Measurements from ENCODE around the gene KLHL29. TPM values are rescaled to one million over a fixed set of nuclear protein-coding genes. Genes with fewer than 3 reads are reported as not detected.

KLHL29 gene
- total and polyA plus RNA-seq, 2 of the 13 experiments (the other 11 are each of a cell fraction or from before 2014, with no cell fraction given), result 0.01 TPM; not detected in 1

DNA sequence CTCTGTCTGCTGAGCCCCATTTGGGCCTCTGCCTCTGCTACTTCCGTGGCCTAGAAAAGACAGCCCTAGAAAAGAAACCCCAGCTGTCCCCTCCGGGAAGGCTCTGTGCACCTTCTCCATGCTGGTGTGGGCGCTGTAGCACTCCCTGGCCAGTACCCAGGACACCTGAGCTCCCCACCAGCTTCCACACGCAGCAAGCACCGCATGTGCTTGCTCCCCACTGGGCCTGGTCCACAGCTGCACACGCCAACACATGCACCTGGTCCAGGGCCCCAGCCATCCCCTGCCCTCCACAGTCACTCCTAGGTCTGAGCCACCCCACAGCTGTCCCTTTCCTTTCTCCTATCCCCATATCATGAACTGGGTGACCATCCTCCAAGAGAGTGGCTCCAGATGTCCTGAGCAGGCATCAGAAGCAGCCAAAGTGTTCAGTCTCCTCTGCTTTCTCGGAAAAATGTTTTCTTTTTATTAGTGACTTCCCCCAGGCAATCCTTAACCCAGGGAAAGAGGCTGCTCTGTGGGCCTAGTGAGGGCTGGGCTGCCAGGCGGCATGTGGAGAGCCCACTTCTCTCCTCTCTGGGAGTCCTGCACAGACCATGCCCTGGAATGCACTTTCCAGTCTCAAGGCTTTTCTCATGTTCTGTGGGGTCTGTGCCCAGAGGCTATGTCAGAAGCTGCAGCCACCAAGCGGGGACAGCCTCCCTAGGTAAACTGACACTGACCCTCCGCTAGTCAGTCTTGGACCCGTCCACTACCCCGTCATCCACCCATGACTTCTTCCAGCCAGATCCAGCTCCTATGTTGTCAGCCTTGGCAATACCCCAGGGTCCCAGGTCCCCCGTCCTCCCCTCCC, 133.7 kb downstream of the KLHL29 start:
- in situ Hi-C loops (cut with HindIII; ENCODE audit: extremely low pct_ligation_motif_present, low pct_unique_long_range_greater_than_20kb), result no loop called here
- WGBS (ENCODE audit: low lambda C conversion rate), result 58% methylated on average over 13 of the region's 13 CpGs

More for the DNA sequence above, 133.7 kb downstream of the KLHL29 start:
- ChIA-PET CTCF (ENCODE audit: low intra/inter-chr PET ratio, low total read pairs) (no interaction called here), POLR2A (no interaction called here)
- FAIRE-seq (no peak), DNase-seq (ENCODE audit: low spot score) (no peak), ATAC-seq (peak; percentile 5; the same call in 1 of the 3 replicates)
- Histone ChIP-seq H4K20me1 (ENCODE audit: insufficient read depth, low read length) (no peaks in the 10 kb centered on the region), H3K9me3 (ENCODE audit: low read length) (no peaks in the 10 kb centered on the region), H3K9ac (ENCODE audit: insufficient read depth, low read depth, low read length) (no peak overlapping the region), H3K79me2 (ENCODE audit: insufficient read depth, low read length) (no peaks in the 10 kb centered on the region), H3K4me1 (ENCODE audit: insufficient read depth, low read length) (peaks cover 28% of the 10 kb centered on the region), H3K36me3 (replicated peaks in 1 of 2; ENCODE audit: control insufficient read depth in 1 of 2, insufficient read depth in 2 of 2, low read length in 2 of 2) (no peaks in the 10 kb centered on the region), H2AFZ (ENCODE audit: low read length) (no peak overlapping the region), H3K27me3 (ENCODE audit: control insufficient read depth in 1 of 2, insufficient read depth in 2 of 2, low read length in 2 of 2) (peaks cover 2 to 31% of the 10 kb centered on the region in 2 experiments; a peak in 4 of 5 replicates), H3K4me3 (replicated peaks in 1 of 3; ENCODE audit: insufficient read depth in 1 of 3, low read depth in 2 of 3, low read length in 3 of 3) (no peak overlapping the region), H3K27ac (ENCODE audit: extremely low read length, insufficient read depth, low read length) (no peak overlapping the region), H3K4me2 (ENCODE audit: low read depth, low read length) (no peak overlapping the region)
- TF ChIP-seq U2AF2 (IDR thresholded peaks at IDR 0.05; ENCODE audit: low read depth, low read length) (no peak), GLI4 (CRISPR knock-in tag; IDR thresholded peaks at IDR 0.05; ENCODE audit: borderline replicate concordance) (no peak), ZNF567 (CRISPR knock-in tag; IDR thresholded peaks at IDR 0.05; ENCODE audit: borderline replicate concordance) (no peak), ZBTB38 (CRISPR knock-in tag; IDR thresholded peaks at IDR 0.05) (no peak), ZNF234 (CRISPR knock-in tag; conservative IDR thresholded peaks at IDR 0.05) (no peak), PCBP1 (IDR thresholded peaks at IDR 0.05; ENCODE audit: borderline replicate concordance, low read depth, low read length) (no peak), ZMAT3 (CRISPR knock-in tag; conservative IDR thresholded peaks at IDR 0.05) (no peak), IKZF4 (CRISPR knock-in tag; IDR thresholded peaks at IDR 0.05; ENCODE audit: borderline replicate concordance, low read depth, not compliant biosample characterization) (no peak), ZNF3 (CRISPR knock-in tag; IDR thresholded peaks at IDR 0.05) (no peak), ZZZ3 (CRISPR knock-in tag; IDR thresholded peaks at IDR 0.05; ENCODE audit: borderline replicate concordance) (no peak), SRY (CRISPR knock-in tag; IDR thresholded peaks at IDR 0.05) (no peak), RAD21 (CRISPR knock-in tag; IDR thresholded peaks at IDR 0.05) (no peak)
- TF ChIP-seq, protein P1, sequence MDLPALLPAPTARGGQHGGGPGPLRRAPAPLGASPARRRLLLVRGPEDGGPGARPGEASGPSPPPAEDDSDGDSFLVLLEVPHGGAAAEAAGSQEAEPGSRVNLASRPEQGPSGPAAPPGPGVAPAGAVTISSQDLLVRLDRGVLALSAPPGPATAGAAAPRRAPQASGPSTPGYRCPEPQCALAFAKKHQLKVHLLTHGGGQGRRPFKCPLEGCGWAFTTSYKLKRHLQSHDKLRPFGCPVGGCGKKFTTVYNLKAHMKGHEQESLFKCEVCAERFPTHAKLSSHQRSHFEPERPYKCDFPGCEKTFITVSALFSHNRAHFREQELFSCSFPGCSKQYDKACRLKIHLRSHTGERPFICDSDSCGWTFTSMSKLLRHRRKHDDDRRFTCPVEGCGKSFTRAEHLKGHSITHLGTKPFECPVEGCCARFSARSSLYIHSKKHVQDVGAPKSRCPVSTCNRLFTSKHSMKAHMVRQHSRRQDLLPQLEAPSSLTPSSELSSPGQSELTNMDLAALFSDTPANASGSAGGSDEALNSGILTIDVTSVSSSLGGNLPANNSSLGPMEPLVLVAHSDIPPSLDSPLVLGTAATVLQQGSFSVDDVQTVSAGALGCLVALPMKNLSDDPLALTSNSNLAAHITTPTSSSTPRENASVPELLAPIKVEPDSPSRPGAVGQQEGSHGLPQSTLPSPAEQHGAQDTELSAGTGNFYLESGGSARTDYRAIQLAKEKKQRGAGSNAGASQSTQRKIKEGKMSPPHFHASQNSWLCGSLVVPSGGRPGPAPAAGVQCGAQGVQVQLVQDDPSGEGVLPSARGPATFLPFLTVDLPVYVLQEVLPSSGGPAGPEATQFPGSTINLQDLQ (CRISPR knock-in tag; IDR thresholded peaks at IDR 0.05), result no peak
- TF ChIP-seq, protein P2, sequence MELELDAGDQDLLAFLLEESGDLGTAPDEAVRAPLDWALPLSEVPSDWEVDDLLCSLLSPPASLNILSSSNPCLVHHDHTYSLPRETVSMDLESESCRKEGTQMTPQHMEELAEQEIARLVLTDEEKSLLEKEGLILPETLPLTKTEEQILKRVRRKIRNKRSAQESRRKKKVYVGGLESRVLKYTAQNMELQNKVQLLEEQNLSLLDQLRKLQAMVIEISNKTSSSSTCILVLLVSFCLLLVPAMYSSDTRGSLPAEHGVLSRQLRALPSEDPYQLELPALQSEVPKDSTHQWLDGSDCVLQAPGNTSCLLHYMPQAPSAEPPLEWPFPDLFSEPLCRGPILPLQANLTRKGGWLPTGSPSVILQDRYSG (CRISPR knock-in tag; IDR thresholded peaks at IDR 0.05), result no peak
- TF ChIP-seq, protein P3, sequence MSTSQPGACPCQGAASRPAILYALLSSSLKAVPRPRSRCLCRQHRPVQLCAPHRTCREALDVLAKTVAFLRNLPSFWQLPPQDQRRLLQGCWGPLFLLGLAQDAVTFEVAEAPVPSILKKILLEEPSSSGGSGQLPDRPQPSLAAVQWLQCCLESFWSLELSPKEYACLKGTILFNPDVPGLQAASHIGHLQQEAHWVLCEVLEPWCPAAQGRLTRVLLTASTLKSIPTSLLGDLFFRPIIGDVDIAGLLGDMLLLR (CRISPR knock-in tag; IDR thresholded peaks at IDR 0.05), result no peak
- TF ChIP-seq, protein P4, sequence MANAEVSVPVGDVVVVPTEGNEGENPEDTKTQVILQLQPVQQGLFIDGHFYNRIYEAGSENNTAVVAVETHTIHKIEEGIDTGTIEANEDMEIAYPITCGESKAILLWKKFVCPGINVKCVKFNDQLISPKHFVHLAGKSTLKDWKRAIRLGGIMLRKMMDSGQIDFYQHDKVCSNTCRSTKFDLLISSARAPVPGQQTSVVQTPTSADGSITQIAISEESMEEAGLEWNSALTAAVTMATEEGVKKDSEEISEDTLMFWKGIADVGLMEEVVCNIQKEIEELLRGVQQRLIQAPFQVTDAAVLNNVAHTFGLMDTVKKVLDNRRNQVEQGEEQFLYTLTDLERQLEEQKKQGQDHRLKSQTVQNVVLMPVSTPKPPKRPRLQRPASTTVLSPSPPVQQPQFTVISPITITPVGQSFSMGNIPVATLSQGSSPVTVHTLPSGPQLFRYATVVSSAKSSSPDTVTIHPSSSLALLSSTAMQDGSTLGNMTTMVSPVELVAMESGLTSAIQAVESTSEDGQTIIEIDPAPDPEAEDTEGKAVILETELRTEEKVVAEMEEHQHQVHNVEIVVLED (CRISPR knock-in tag; IDR thresholded peaks at IDR 0.05; ENCODE audit: borderline replicate concordance), result no peak
- BruUV-seq (replicated peaks), result no TSS peak
- intact Hi-C loops (cut with micrococcal nuclease; ENCODE audit: unreplicated experiment), result no loop called here

Measured in HepG2 (cell line).